Activated T-cell treated with anti-CD3 and anti-CD28 coated beads for 4 hours (primary cell): ENCODE data around the gene GNAL.
A peak's percentile ranks its signal among the peaks of the same experiment; 100 is the strongest.
"Not testable (repeated sequence)": the region's sequence is repeated elsewhere in the genome, so short reads cannot be mapped to it uniquely, and the experiment has no call there.

ENCODE experiments used
- DNase-seq: peaks from one replicate; pipeline ENCODE4 v3.0.0-alpha.2; 2020

GNAL gene

GRCh38 chr18:11884396-11885030, 195.4 kb downstream of the GNAL start:
- no peak for DNase-seq

DNA sequence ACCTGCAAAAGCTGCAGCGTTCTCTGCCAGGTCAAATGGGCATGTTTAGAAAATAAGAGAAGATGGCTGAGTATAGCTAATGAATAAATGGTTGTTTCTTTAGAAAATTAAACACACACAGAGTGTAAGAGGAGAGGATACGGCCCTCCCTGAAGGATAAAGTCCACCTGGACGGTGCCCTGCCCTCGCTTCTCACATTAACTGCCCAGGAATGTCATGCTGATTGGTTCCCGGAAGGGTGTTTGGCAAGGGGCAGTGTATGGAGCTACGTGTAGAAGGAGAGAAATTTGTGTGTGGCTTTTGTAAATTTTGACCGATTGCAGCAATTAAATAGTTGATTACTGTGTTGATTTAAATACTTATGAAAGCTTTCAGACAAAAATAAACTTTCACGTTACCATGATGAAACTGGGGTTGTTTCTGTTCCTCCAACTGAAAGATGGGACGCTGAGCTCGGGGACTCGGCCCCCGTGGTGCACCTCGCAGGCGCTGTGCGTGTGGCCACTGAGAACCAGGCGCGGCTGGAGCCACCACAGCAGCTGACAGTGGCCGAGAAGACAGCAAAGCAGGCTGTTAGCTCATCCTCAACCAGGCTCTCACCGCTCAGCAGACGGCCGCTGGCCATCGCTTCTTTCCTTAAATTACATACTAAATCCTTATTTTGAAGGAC, 196.3 kb downstream of the GNAL start:
- no peak for DNase-seq

- DNase-seq = no peak
These were observed 197.6 kb downstream of the GNAL start for GRCh38 chr18:11886577-11887110.

GRCh38 chr18:11887328-11888128, 198.5 kb downstream of the GNAL start:
- DNase-seq = no peak

GRCh38 chr18:11888726-11889125, 199.7 kb downstream of the GNAL start:
- no peak for DNase-seq

- DNase-seq = no peak
These were observed 200.2 kb downstream of the GNAL start for GRCh38 chr18:11889284-11889683.

DNA sequence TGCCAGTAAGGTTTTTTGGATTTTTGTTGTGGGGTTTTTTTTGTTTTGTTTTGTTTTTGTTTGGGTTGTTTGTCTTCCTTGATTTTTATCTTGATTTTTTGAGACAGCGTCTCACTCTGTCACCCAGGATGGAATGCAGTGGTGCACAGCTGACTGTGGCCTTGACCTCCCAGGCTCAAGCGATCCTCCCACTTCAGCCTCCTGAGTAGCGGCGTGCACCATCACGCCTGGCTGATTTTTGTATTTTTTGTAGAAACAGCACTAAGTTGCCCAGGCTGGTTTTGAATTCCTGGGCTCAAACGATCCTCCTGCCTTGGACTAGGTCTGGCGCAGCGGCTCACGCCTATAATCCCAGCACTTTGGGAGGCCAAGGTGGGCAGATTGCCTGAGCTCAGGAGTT, 202.7 kb downstream of the GNAL start:
- DNase-seq = no peak

- not testable (repeated sequence) for DNase-seq
These were observed 203.4 kb downstream of the GNAL start for GRCh38 chr18:11892438-11892837.

- DNase-seq = no peak
These were observed 208.7 kb downstream of the GNAL start for GRCh38 chr18:11897781-11898180.

DNA sequence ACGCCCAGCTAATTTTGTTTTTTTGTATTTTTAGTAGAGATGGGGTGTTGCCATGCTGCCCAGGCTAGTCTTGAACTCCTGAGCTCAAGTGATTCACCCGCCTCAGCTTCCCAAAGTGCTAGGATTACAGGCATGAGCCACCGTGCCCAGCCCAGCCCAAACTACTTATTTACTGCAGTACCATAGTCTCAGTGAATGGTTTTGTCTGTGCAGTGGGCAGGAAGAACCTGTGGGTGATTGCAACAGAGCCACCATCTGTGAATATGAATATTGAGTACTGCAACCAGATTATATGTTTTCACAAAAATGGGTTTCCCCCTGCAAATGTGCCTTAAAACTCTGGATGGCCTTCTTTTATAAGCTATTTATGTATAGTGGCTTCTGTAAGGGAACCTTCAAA, 210.0 kb downstream of the GNAL start:
- no peak for DNase-seq

GRCh38 chr18:11901826-11902438, 212.9 kb downstream of the GNAL start:
- DNase-seq = no peak

DNA sequence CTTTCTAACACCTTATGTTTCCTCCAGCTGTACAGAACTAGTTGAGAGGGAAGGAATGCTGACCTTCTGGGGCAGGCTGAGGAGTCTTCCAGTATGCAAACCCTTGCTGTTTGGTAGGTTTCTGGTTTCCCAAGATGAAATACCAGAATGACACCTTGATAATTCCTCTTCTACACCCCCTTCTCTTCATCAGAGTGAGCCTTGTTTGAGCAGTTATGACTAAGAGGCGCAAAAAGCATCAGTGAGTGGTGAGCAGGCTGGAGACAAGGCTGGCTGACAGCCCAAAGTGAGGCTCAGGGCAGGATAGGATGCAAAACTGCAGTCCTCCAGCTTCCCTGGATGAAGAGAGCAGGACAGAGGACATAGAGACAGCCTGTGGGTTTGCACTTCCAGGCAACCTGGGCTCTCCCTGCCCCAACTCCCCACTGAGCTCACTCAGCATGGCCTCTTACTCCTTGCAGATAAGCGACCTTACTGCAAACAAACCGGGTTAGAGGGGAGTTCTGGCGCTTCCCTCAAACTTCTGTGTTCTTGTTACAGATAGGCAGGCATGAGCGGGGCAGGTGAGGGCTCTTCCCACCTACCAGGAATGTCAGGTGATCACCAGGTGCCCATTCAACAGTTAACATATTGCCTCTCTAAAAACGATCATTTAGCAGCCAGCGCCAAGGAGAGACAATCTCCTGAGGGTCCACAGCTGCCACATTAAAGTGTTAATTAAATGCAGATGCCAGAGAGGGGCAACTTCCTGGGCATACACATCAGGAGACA, 213.6 kb downstream of the GNAL start:
- DNase-seq = no peak

- DNase-seq = no peak
These were observed 216.5 kb downstream of the GNAL start for GRCh38 chr18:11905613-11906012.

GRCh38 chr18:11906176-11906575, 217.1 kb downstream of the GNAL start:
- DNase-seq = no peak

- no peak for DNase-seq
These were observed 218.1 kb downstream of the GNAL start for GRCh38 chr18:11906926-11907874.

- peak; percentile 73 for DNase-seq
These were observed 219.4 kb downstream of the GNAL start, which contains the start of gene MPPE1 for GRCh38 chr18:11908182-11909060. Gene MPPE1, minus strand, starts transcription at chr18:11908317. Its CDS starts 11,053 bp downstream, at chr18:11897264.

- DNase-seq = no peak
These were observed 220.0 kb downstream of the GNAL start for GRCh38 chr18:11909061-11909455.

- no peak for DNase-seq
These were observed 220.5 kb downstream of the GNAL start for GRCh38 chr18:11909591-11910026.

DNA sequence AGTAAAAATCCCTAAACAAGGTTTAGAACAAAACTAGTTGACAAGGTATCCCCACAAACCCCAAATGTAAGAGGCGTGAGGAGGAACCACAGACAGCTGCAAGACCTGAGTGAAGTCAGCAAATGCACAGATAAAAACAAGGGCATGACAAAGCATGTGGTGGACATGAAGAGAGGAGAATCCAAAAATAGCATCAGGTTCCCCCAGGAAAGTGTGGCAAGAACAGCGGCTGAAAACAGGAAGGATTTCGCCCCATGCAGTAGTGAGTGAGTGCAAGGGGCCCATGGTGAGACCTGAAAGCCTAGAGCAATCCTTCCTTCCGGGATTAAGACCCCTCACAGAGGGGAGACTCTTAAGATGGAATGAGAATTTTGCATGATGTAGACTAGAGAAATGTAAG, 227.8 kb downstream of the GNAL start:
- DNase-seq = not testable (repeated sequence)

DNA sequence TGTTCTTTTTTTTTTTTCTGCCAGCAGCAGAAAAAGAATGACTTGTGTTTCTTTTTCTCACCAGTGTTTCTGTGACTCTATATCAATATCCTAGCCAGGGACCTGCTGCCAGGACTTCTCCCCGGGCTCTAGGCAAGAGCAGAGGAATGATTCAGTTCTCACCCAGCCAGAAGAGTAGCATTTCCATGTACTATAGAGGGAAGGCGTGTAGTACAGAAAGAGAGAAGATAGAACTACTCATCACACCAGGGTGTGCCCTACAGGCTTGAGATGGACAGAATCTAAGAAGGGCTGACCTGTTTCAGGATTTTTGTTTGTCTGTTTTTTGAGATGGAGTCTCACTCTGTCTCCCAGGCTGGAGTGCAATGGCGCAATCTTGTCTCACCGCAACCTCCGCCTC, 230.5 kb downstream of the GNAL start:
- DNase-seq = not testable (repeated sequence)
